ENCODE data around the gene ANAPC10.

Gene ANAPC10

DNA sequence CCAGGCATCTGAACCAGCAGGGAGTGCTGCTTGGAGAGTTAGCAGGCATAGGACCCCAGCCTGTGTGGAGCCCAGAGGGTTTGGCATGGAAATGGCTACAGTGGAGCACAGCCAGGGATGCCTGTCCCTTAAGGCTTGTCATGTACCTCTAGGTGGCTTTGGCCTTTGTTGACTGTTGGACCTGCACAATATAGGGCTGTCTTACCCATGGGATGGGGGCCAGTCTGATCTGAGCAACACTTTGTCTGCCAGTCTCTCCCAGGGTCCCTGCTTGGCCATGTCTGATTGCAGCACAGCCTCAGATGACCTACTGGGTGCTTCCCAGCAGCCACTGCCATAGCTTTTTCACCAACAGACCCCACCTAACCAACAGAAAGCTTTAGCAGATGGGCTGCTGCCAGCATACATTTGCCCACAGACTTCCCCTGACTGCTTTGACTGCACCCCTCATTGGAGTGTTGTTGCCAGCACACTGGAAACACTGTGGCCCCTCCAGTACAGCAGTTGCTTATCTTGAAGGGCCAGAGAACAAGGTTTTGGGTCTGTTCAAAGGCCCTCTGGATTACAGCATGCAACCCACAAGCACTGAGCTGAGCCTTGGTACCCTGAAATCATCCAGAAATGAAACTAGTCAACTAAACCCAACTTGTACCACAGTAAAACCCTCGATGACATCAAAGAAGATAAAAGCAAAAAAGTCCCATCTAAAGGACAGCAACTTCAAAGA is 22.1 kb downstream of the ANAPC10 start:
- intact Hi-C loops (cut with DNase I; ENCODE audit: low total_unique reads), result no loop called here

GRCh38 chr4:145071560-145071959 is 26.4 kb downstream of the ANAPC10 start:
- TF ChIP-seq, protein P1, sequence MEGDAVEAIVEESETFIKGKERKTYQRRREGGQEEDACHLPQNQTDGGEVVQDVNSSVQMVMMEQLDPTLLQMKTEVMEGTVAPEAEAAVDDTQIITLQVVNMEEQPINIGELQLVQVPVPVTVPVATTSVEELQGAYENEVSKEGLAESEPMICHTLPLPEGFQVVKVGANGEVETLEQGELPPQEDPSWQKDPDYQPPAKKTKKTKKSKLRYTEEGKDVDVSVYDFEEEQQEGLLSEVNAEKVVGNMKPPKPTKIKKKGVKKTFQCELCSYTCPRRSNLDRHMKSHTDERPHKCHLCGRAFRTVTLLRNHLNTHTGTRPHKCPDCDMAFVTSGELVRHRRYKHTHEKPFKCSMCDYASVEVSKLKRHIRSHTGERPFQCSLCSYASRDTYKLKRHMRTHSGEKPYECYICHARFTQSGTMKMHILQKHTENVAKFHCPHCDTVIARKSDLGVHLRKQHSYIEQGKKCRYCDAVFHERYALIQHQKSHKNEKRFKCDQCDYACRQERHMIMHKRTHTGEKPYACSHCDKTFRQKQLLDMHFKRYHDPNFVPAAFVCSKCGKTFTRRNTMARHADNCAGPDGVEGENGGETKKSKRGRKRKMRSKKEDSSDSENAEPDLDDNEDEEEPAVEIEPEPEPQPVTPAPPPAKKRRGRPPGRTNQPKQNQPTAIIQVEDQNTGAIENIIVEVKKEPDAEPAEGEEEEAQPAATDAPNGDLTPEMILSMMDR (IDR thresholded peaks at IDR 0.05), result no peak
- H3K27ac ChIP-seq, result no peak overlapping the region
- peaks cover 0 to 9% (median 0%) of the 10 kb centered on the region in 4 donors for H3K4me1 ChIP-seq
- intact Hi-C loops (cut with DNase I; ENCODE audit: low total_unique reads), result no loop called here
- H3K36me3 ChIP-seq, result peaks cover 0 to 9% (median 0%) of the 10 kb centered on the region in 3 donors
- no peaks in the 10 kb centered on the region for H3K9me3 ChIP-seq
- no peaks in the 10 kb centered on the region for H3K27me3 ChIP-seq
- no peak for DNase-seq
- no peak overlapping the region for H3K4me3 ChIP-seq

More for the DNA sequence above, 22.1 kb downstream of the ANAPC10 start:
- peaks cover 0 to 10% (median 0%) of the 10 kb centered on the region in 4 donors for H3K4me1 ChIP-seq
- TF ChIP-seq, protein P1 (IDR thresholded peaks at IDR 0.05), result no peak
- no peak for DNase-seq
- H3K9me3 ChIP-seq, result no peaks in the 10 kb centered on the region
- no peak overlapping the region for H3K27ac ChIP-seq
- H3K36me3 ChIP-seq, result peaks cover 0 to 28% (median 27%) of the 10 kb centered on the region in 3 donors
- no peak overlapping the region for H3K4me3 ChIP-seq
- H3K27me3 ChIP-seq, result no peaks in the 10 kb centered on the region

DNA sequence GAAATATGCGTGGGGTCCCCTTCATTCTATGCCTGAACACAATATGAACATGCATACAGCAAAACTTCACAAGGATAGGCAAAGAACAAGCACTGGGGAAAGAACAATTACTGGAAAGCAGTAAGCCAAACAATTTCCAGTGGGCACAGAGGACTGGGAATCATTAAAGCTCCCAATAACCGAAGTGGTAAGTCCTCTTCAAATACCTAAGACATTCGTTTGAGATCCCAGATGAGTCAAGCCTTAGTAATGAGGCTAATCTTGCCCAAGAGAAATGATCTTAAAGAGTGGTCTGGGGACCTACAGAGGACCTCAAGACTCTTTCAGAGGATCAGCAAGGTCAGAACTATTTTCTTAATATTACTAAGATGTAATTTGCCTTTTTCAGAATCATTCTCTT is 28.6 kb downstream of the ANAPC10 start:
- intact Hi-C loops (cut with DNase I; ENCODE audit: low total_unique reads), result loop anchor here (10.0 kb wide), 1 partner anchor 565 kb away; no protein-coding TSS in a partner anchor
- H3K27me3 ChIP-seq, result no peaks in the 10 kb centered on the region
- H3K4me3 ChIP-seq, result no peak overlapping the region
- TF ChIP-seq, protein P1 (IDR thresholded peaks at IDR 0.05), result no peak
- no peak for DNase-seq
- peaks cover 0 to 5% (median 0%) of the 10 kb centered on the region in 3 donors for H3K36me3 ChIP-seq
- H3K4me1 ChIP-seq, result no peaks in the 10 kb centered on the region
- no peaks in the 10 kb centered on the region for H3K9me3 ChIP-seq
- H3K27ac ChIP-seq, result no peak overlapping the region

DNA sequence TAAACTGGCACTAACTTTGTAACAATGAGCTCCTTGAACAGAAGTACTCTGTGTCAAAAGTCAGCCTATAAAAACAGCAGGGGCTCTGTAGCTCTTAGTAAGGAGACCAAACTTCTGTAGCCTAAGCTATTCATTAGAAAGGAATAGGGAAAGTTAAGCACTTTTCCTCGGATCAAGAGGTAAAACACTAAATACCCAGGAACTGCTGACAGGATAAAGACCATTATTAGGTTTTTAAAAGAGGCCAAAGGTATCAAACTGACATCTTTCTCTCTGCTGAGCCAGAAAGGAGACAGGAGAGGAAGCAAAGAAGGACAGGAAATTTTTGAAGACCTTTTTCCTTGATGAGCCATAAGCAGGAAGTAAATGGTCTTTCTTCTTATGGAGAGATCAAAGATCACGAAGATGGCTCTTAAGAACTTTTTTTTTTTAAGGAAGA is 31.9 kb downstream of the ANAPC10 start:
- peaks cover 0 to 5% (median 0%) of the 10 kb centered on the region in 3 donors for H3K36me3 ChIP-seq
- H3K27me3 ChIP-seq, result no peaks in the 10 kb centered on the region
- no peak for DNase-seq
- no peak overlapping the region for H3K27ac ChIP-seq
- TF ChIP-seq, protein P1 (IDR thresholded peaks at IDR 0.05), result no peak
- no peak overlapping the region for H3K4me3 ChIP-seq
- H3K4me1 ChIP-seq, result peaks cover 0 to under 1% (median 0%) of the 10 kb centered on the region in 4 donors
- H3K9me3 ChIP-seq, result no peaks in the 10 kb centered on the region
- intact Hi-C loops (cut with DNase I; ENCODE audit: low total_unique reads), result loop anchor here (10.0 kb wide), 1 partner anchor 561 kb away; no protein-coding TSS in a partner anchor

GRCh38 chr4:145061318-145061920 is 36.6 kb downstream of the ANAPC10 start:
- Histone ChIP-seq H3K4me3 (no peak overlapping the region), H3K9me3 (no peaks in the 10 kb centered on the region), H3K27me3 (no peaks in the 10 kb centered on the region), H3K4me1 (peaks cover 0 to 13% (median 0%) of the 10 kb centered on the region in 4 donors), H3K36me3 (no peaks in the 10 kb centered on the region), H3K27ac (no peak overlapping the region)
- intact Hi-C loops (cut with DNase I; ENCODE audit: low total_unique reads), result loop anchor here (10.0 kb wide), 1 partner anchor 557 kb away; no protein-coding TSS in a partner anchor
- no peak for DNase-seq
- TF ChIP-seq, protein P1 (IDR thresholded peaks at IDR 0.05), result peak; percentile 47 to 56
